Fibroblast of lung (primary cell): ENCODE results near the gene NEBL.

Experiments used
- CTCF ChIP-seq, 2 donors: IDR thresholded peaks in 1 of 2; conservative IDR thresholded peaks in 1 of 2; 1 replicate in 1 of 2; 2 replicates in 1 of 2; pipeline ENCODE4 v1.5.1; 2011 to 2012; ENCODE audit warnings: low read length in 2 of 2, control low read depth in 1 of 2, inconsistent platforms in 1 of 2, low read depth in 1 of 2, mild to moderate bottlenecking in 1 of 2
- EZH2 ChIP-seq: IDR thresholded peaks from 2 replicates; pipeline ENCODE4 v1.5.1; 2012; ENCODE audit warnings: low read length, control low read depth, mild to moderate bottlenecking; ENCODE audit errors: missing control alignments

DNA sequence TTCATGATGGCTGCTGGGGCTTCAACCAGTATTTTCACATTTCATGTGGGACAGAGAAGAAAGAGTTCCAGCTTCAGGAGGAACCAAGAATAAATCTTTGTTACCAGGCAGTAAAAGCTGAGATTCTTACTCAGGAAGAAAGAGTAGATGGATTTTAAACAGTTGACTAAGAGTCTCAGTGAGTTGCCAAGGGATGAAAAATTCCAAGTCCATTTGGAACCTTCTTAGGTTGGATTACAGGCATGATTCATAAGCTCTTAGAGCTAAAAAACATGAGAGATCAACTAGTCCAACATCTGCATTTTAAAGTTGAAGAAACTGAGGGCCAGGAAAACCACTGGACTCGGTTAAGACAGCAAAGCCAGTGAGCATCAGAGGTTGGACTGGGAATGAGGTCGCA, 148.6 kb downstream of the NEBL start:
- TF ChIP-seq CTCF (conservative IDR thresholded peaks at IDR 0.05 in 1 of 2, IDR thresholded peaks at IDR 0.05 in 1 of 2; ENCODE audit: low read depth in 1 of 2, low read length in 2 of 2), result no peak
- TF ChIP-seq EZH2, result no peak
